GM23338 (cell line): ENCODE results near the gene LURAP1L. TPM values are rescaled to one million over a fixed set of nuclear protein-coding genes. Genes with fewer than 3 reads are reported as not detected.

Experiments used
- ATAC-seq: fragments of 200-7000 bp; cut with Tn5 transposase; 3 replicates; pipeline ENCODE4 v1.9.1; 2020
- DNase-seq: peaks from one replicate; pipeline ENCODE4 v3.0.0-alpha.2; 2015; ENCODE audit warnings: low spot score
- H2AFZ ChIP-seq: fragments of 200-600 bp; sonication (generic); 2 replicates; pipeline ENCODE4 v1.8.0; 2016; ENCODE audit warnings: antibody characterized with exemption, mild to moderate bottlenecking, moderate library complexity
- H3F3A ChIP-seq: fragments of 200-600 bp; sonication (generic); replicated peaks from 2 replicates; pipeline ENCODE4 v1.8.0; 2017; ENCODE audit warnings: antibody characterized with exemption, mixed run types, low read depth
- H3K27ac ChIP-seq: fragments of 200-600 bp; sonication (generic); 2 replicates; pipeline ENCODE4 v1.6.1; 2016; ENCODE audit warnings: low read depth
- H3K27me3 ChIP-seq: fragments of 200-600 bp; sonication (generic); 2 replicates; pipeline ENCODE4 v1.8.0; 2016; ENCODE audit warnings: mild to moderate bottlenecking, mixed run types, moderate library complexity; ENCODE audit not compliant: insufficient read depth
- H3K36me3 ChIP-seq: fragments of 200-600 bp; sonication (generic); 2 replicates; pipeline ENCODE4 v1.8.0; 2016; ENCODE audit warnings: mild to moderate bottlenecking; ENCODE audit not compliant: insufficient read depth
- H3K4me1 ChIP-seq: fragments of 200-600 bp; sonication (generic); 2 replicates; pipeline ENCODE4 v1.8.0; 2016; ENCODE audit warnings: mild to moderate bottlenecking, moderate library complexity; ENCODE audit not compliant: insufficient read depth
- H3K4me2 ChIP-seq: fragments of 200-600 bp; sonication (generic); 2 replicates; pipeline ENCODE4 v1.7.1; 2017; ENCODE audit warnings: mixed run types
- H3K4me3 ChIP-seq: fragments of 200-600 bp; sonication (generic); 2 replicates; pipeline ENCODE4 v1.6.1; 2016; ENCODE audit warnings: mixed run types
- H3K79me2 ChIP-seq: fragments of 200-600 bp; sonication (generic); replicated peaks from 2 replicates; pipeline ENCODE4 v1.8.0; 2017; ENCODE audit warnings: mild to moderate bottlenecking; ENCODE audit not compliant: insufficient read depth
- H3K9me2 ChIP-seq: fragments of 200-600 bp; sonication (generic); 2 replicates; pipeline ENCODE4 v1.8.0; 2017; ENCODE audit not compliant: insufficient read depth
- H4K20me1 ChIP-seq: fragments of 200-600 bp; sonication (generic); replicated peaks from 2 replicates; pipeline ENCODE4 v1.8.0; 2017; ENCODE audit warnings: mild to moderate bottlenecking; ENCODE audit not compliant: insufficient read depth
- H3K27ac Mint-ChIP-seq: 2 replicates; pipeline ENCODE4 v1.8.0; 2020; ENCODE audit warnings: inconsistent platforms, mild to moderate bottlenecking, moderate library complexity, mixed read lengths
- H3K27me3 Mint-ChIP-seq: 3 replicates; pipeline ENCODE4 v1.8.0; 2022; ENCODE audit warnings: low read depth, mild to moderate bottlenecking, moderate library complexity, mixed read lengths, inconsistent platforms; ENCODE audit not compliant: insufficient read depth, poor library complexity
- H3K36me3 Mint-ChIP-seq: 3 replicates; pipeline ENCODE4 v1.8.0; 2021; ENCODE audit warnings: low read depth, mild to moderate bottlenecking, inconsistent platforms, moderate library complexity, mixed read lengths
- H3K4me1 Mint-ChIP-seq: 3 replicates; pipeline ENCODE4 v1.8.0; 2020; ENCODE audit warnings: mild to moderate bottlenecking, inconsistent platforms, mixed read lengths
- H3K4me3 Mint-ChIP-seq: 3 replicates; pipeline ENCODE4 v1.8.0; 2021; ENCODE audit warnings: moderate library complexity, mild to moderate bottlenecking, inconsistent platforms, mixed read lengths
- H3K9me3 Mint-ChIP-seq: 3 replicates; pipeline ENCODE4 v1.8.0; 2020; ENCODE audit warnings: moderate library complexity, mild to moderate bottlenecking, inconsistent platforms, mixed read lengths
- CREB1 ChIP-seq: fragments of 250-450 bp; sonication (Bioruptor Pico); IDR thresholded peaks from 2 replicates; pipeline ENCODE4 v1.5.0; 2020; ENCODE audit warnings: low read depth, mild to moderate bottlenecking, moderate library complexity
- EZH2 ChIP-seq: fragments of 200-600 bp; sonication (generic); IDR thresholded peaks from one replicate; pipeline ENCODE4 v1.8.0; 2017; ENCODE audit warnings: antibody characterized with exemption, mild to moderate bottlenecking, low read depth; ENCODE audit not compliant: unreplicated experiment
- EZH2phosphoT487 ChIP-seq: fragments of 200-600 bp; sonication (generic); IDR thresholded peaks from one replicate; pipeline ENCODE4 v1.8.1; 2018; ENCODE audit warnings: antibody characterized with exemption; ENCODE audit not compliant: unreplicated experiment
- JUNB ChIP-seq: IDR thresholded peaks from one replicate; pipeline ENCODE4 v1.6.1; 2016; ENCODE audit warnings: antibody characterized with exemption; ENCODE audit not compliant: unreplicated experiment
- NANOG ChIP-seq: IDR thresholded peaks from 2 replicates; pipeline ENCODE4 v1.6.1; 2016; ENCODE audit warnings: antibody characterized with exemption, borderline replicate concordance
- POLR2AphosphoS5 ChIP-seq: IDR thresholded peaks from 2 replicates; pipeline ENCODE4 v1.6.1; 2016; ENCODE audit warnings: antibody characterized with exemption, low read depth
- REST ChIP-seq: IDR thresholded peaks from one replicate; pipeline ENCODE4 v1.6.1; 2018; ENCODE audit warnings: antibody characterized with exemption; ENCODE audit not compliant: unreplicated experiment
- STAT1 ChIP-seq: IDR thresholded peaks from one replicate; pipeline ENCODE4 v1.6.1; 2016; ENCODE audit warnings: antibody characterized with exemption; ENCODE audit not compliant: unreplicated experiment
- ZNF114 ChIP-seq: fragments of 250-450 bp; sonication (Bioruptor Pico); IDR thresholded peaks from 2 replicates; pipeline ENCODE4 v1.5.0; 2020; ENCODE audit warnings: mild to moderate bottlenecking, moderate library complexity
- ZNF331 ChIP-seq: fragments of 250-450 bp; sonication (Bioruptor Pico); IDR thresholded peaks from 2 replicates; pipeline ENCODE4 v1.5.0; 2020; ENCODE audit warnings: low read depth, mild to moderate bottlenecking, moderate library complexity
- ZNF462 ChIP-seq: fragments of 250-450 bp; sonication (Bioruptor Pico); IDR thresholded peaks from 2 replicates; pipeline ENCODE4 v1.5.0; 2020; ENCODE audit warnings: mild to moderate bottlenecking, moderate library complexity
- polyA plus RNA-seq: library from polyadenylated mRNA; unstranded; fragments of >200 nt; fragmentation: Nextera tagmentation; extraction: Ambion mirVana; gene quantifications from 2 replicates; pipeline ENCODE4 v1.2.1, GENCODE V29; 2016
- total RNA-seq: library from RNA; depleted of rRNA; stranded (reverse); fragments of >200 nt; shearing (Covaris generic); gene quantifications from 2 replicates; pipeline ENCODE4 v1.2.3, GENCODE V29; 2014
- TF ChIP-seq, protein P1 (sequence below), 2 experiments: fragments of 200-600 bp in 1 of 2; sonication (generic) in 1 of 2; conservative IDR thresholded peaks; 2 replicates each; pipeline versions ENCODE4 v1.5.1 to v1.6.1; 2016 to 2017; ENCODE audit warnings: antibody characterized with exemption in 2 of 2, low read depth in 2 of 2, mild to moderate bottlenecking in 2 of 2, moderate library complexity in 1 of 2
- TF ChIP-seq, protein P2 (sequence below): IDR thresholded peaks from 2 replicates; pipeline ENCODE4 v1.6.1; 2016; ENCODE audit warnings: antibody characterized with exemption

The LURAP1L gene
- total and polyA plus RNA-seq, 2 experiments from 2014 or later: 1.2 to 1.6 TPM

- H3K9me2 ChIP-seq: no peaks in the 10 kb centered on the region
- H3K27me3 Mint-ChIP-seq: no peaks in the 10 kb centered on the region
- no peaks in the 10 kb centered on the region for H3K79me2 ChIP-seq
- no peak for DNase-seq
- H4K20me1 ChIP-seq: no peaks in the 10 kb centered on the region
- peaks cover 13% of the 10 kb centered on the region; the same call in 2 of the 3 replicates for H3K4me1 Mint-ChIP-seq
- H3K36me3 Mint-ChIP-seq: no peaks in the 10 kb centered on the region
- H3K4me2 ChIP-seq: no peak overlapping the region
- no peak overlapping the region for H2AFZ ChIP-seq
- ATAC-seq: no peak
- H3K4me3 ChIP-seq: no peak overlapping the region
- no peak for TF ChIP-seq EZH2
- TF ChIP-seq REST: no peak
- TF ChIP-seq ZNF331: no peak
- TF ChIP-seq, protein P1, sequence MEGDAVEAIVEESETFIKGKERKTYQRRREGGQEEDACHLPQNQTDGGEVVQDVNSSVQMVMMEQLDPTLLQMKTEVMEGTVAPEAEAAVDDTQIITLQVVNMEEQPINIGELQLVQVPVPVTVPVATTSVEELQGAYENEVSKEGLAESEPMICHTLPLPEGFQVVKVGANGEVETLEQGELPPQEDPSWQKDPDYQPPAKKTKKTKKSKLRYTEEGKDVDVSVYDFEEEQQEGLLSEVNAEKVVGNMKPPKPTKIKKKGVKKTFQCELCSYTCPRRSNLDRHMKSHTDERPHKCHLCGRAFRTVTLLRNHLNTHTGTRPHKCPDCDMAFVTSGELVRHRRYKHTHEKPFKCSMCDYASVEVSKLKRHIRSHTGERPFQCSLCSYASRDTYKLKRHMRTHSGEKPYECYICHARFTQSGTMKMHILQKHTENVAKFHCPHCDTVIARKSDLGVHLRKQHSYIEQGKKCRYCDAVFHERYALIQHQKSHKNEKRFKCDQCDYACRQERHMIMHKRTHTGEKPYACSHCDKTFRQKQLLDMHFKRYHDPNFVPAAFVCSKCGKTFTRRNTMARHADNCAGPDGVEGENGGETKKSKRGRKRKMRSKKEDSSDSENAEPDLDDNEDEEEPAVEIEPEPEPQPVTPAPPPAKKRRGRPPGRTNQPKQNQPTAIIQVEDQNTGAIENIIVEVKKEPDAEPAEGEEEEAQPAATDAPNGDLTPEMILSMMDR (conservative IDR thresholded peaks at IDR 0.05; ENCODE audit: low read depth in 2 of 2): no peak
- no peak for TF ChIP-seq EZH2phosphoT487
- TF ChIP-seq JUNB: no peak
- no peak for TF ChIP-seq NANOG
- TF ChIP-seq CREB1 (CRISPR knock-in tag): no peak
- TF ChIP-seq POLR2AphosphoS5: no peak
- TF ChIP-seq ZNF114: no peak
- no peak for TF ChIP-seq ZNF462 (CRISPR knock-in tag)
- no peak for TF ChIP-seq STAT1
- TF ChIP-seq, protein P2, sequence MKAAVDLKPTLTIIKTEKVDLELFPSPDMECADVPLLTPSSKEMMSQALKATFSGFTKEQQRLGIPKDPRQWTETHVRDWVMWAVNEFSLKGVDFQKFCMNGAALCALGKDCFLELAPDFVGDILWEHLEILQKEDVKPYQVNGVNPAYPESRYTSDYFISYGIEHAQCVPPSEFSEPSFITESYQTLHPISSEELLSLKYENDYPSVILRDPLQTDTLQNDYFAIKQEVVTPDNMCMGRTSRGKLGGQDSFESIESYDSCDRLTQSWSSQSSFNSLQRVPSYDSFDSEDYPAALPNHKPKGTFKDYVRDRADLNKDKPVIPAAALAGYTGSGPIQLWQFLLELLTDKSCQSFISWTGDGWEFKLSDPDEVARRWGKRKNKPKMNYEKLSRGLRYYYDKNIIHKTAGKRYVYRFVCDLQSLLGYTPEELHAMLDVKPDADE: no peak
- no peak overlapping the region for H3K4me3 Mint-ChIP-seq
- no peaks in the 10 kb centered on the region for H3K4me1 ChIP-seq
- no peaks in the 10 kb centered on the region for H3F3A ChIP-seq
- no peaks in the 10 kb centered on the region for H3K36me3 ChIP-seq
- H3K27ac ChIP-seq: no peak overlapping the region
- no peaks in the 10 kb centered on the region for H3K27me3 ChIP-seq
- H3K9me3 Mint-ChIP-seq: no peaks in the 10 kb centered on the region
- no peak overlapping the region for H3K27ac Mint-ChIP-seq
Measured at GRCh38 chr9:12816656-12817101, 41.9 kb downstream of the LURAP1L start.
